Ovary (tissue), 3 donors: ENCODE results near the gene PADI1.

ENCODE experiments used
- EP300 ChIP-seq: sonication (generic); formaldehyde crosslinking; IDR thresholded peaks from one replicate; pipeline ENCODE4 v1.6.1; 2017; ENCODE audit warnings: antibody characterized with exemption
- POLR2A ChIP-seq: fragments of 450-650 bp; IDR thresholded peaks from one replicate; pipeline ENCODE4 v1.6.1; 2017; ENCODE audit warnings: antibody characterized with exemption, mild to moderate bottlenecking, moderate library complexity
- TF ChIP-seq, protein P1 (sequence below), 3 donors: fragments of 450-650 bp in 2 of 3; fragments of 200-600 bp in 1 of 3; IDR thresholded peaks; one replicate each; pipeline versions ENCODE4 v1.5.1 to v1.8.0; 2016 to 2022; ENCODE audit warnings: antibody characterized with exemption in 3 of 3, mild to moderate bottlenecking in 1 of 3
- donor health status: DM: no; HTN: no; CAD: no.

DNA sequence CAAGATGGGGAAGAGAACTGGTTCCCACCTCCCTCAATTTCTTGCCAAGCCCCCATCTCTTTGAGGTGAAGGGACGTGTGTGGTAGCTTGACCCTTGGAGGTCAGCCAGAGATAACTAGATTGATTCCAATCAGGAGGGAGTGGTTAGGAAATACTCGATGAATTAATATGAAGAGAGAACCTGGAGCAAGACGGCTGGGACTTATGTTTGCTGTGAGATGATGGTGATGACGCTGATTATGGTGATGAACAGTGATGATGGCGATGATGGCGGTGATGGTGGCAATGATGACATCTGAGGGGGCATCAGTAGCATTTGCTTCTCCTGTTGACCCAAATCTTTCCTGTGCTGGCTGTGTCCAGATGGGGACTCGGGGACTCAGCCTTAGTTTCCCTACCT, 724 bp downstream of the PADI1 start:
- TF ChIP-seq, protein P1, sequence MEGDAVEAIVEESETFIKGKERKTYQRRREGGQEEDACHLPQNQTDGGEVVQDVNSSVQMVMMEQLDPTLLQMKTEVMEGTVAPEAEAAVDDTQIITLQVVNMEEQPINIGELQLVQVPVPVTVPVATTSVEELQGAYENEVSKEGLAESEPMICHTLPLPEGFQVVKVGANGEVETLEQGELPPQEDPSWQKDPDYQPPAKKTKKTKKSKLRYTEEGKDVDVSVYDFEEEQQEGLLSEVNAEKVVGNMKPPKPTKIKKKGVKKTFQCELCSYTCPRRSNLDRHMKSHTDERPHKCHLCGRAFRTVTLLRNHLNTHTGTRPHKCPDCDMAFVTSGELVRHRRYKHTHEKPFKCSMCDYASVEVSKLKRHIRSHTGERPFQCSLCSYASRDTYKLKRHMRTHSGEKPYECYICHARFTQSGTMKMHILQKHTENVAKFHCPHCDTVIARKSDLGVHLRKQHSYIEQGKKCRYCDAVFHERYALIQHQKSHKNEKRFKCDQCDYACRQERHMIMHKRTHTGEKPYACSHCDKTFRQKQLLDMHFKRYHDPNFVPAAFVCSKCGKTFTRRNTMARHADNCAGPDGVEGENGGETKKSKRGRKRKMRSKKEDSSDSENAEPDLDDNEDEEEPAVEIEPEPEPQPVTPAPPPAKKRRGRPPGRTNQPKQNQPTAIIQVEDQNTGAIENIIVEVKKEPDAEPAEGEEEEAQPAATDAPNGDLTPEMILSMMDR (IDR thresholded peaks at IDR 0.05): no peak
- TF ChIP-seq POLR2A: no peak
- no peak for TF ChIP-seq EP300
